ENCODE data around the gene GNAI3.

GNAI3 gene

GRCh38 chr1:109636201-109636952 is 88.0 kb downstream of the GNAI3 start:
- no peak for TF ChIP-seq CTCF (IDR thresholded peaks at IDR 0.05; ENCODE audit: control insufficient read depth, insufficient read depth, low read depth, low read length, missing control alignments)
- DNase-seq (ENCODE audit: low read depth) = no peak
- H3K4me3 ChIP-seq (ENCODE audit: control insufficient read depth, low read depth, low read length) = no peak overlapping the region

GRCh38 chr1:109637446-109637845 is 89.0 kb downstream of the GNAI3 start:
- H3K4me3 ChIP-seq (ENCODE audit: control insufficient read depth, low read depth, low read length) = no peak overlapping the region
- DNase-seq (ENCODE audit: low read depth) = no peak
- TF ChIP-seq CTCF (IDR thresholded peaks at IDR 0.05; ENCODE audit: control insufficient read depth, insufficient read depth, low read depth, low read length, missing control alignments) = no peak

- no peak for DNase-seq (ENCODE audit: low read depth)
- no peak overlapping the region for H3K4me3 ChIP-seq (ENCODE audit: control insufficient read depth, low read depth, low read length)
- no peak for TF ChIP-seq CTCF (IDR thresholded peaks at IDR 0.05; ENCODE audit: control insufficient read depth, insufficient read depth, low read depth, low read length, missing control alignments)
These were observed 90.8 kb downstream of the GNAI3 start for GRCh38 chr1:109639063-109639840.

- DNase-seq (ENCODE audit: low read depth) = no peak
- H3K4me3 ChIP-seq (ENCODE audit: control insufficient read depth, low read depth, low read length) = no peak overlapping the region
- no peak for TF ChIP-seq CTCF (IDR thresholded peaks at IDR 0.05; ENCODE audit: control insufficient read depth, insufficient read depth, low read depth, low read length, missing control alignments)
These were observed 91.4 kb downstream of the GNAI3 start for GRCh38 chr1:109639841-109640184.

- H3K4me3 ChIP-seq (ENCODE audit: control insufficient read depth, low read depth, low read length) = no peak overlapping the region
- TF ChIP-seq CTCF (IDR thresholded peaks at IDR 0.05; ENCODE audit: control insufficient read depth, insufficient read depth, low read depth, low read length, missing control alignments) = peak; percentile 97
- DNase-seq (ENCODE audit: low read depth) = no peak
These were observed 92.0 kb downstream of the GNAI3 start for GRCh38 chr1:109640285-109640865.

GRCh38 chr1:109641078-109641740 is 92.8 kb downstream of the GNAI3 start:
- TF ChIP-seq CTCF (IDR thresholded peaks at IDR 0.05; ENCODE audit: control insufficient read depth, insufficient read depth, low read depth, low read length, missing control alignments) = no peak

More at GRCh38 chr1:109641078-109641740, 92.8 kb downstream of the GNAI3 start:
- DNase-seq (ENCODE audit: low read depth) = no peak
- H3K4me3 ChIP-seq (ENCODE audit: control insufficient read depth, low read depth, low read length) = no peak overlapping the region

Data from AG09309 (cell line).